GM19351 (cell line): ENCODE results near the gene ZSCAN31.
A peak's percentile ranks its signal among the peaks of the same experiment; 100 is the strongest.
"Not testable (repeated sequence)": the region's sequence is repeated elsewhere in the genome, so short reads cannot be mapped to it uniquely, and the experiment has no call there.

Source experiments
- ATAC-seq: cut with Tn5 transposase; IDR thresholded peaks from one replicate; pipeline ENCODE4 v1.9.1; 2021; ENCODE audit warnings: mild to moderate bottlenecking, moderate library complexity; ENCODE audit not compliant: unreplicated experiment

The ZSCAN31 gene

DNA sequence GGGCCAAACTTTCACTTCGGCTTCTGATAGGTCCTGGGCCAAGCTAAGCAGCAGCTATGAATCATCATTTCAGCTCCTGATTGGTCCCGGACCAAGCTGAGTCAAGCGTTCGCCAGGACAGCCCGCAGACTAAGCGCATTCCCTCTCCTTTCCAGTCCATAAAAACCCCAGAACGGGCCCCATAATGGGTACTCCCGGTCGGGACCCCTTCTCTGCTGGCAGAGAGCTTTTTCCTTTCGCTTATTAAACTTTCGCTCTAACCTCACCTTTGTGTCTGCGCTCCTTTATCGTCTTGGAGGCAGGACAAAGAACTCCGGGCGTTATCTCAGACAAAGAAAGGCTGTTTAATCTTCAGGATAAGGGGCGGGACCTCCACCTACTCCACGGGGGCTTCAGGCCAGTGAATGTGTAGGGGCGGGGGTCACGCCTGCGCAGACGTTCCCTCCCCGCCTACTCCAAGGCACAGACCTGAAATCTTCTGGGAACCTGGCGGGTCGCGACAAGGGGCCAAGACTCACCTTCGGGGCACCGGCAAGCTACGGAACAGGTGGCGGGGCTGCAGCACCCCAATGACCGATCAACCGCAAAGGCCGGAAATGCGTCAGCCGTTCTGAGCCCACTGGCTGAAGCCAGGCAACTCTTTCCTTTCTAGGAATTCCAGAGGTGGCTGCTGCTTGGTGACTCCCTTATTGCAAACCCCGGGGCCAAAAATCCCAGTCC lies at the start of gene ZSCAN31:
Gene ZSCAN31, minus strand, starts transcription at position 585 of the 720 bp plus-strand sequence. CDS start 6,465 bp downstream, outside the sequence.
- ATAC-seq: peak; percentile 86

DNA sequence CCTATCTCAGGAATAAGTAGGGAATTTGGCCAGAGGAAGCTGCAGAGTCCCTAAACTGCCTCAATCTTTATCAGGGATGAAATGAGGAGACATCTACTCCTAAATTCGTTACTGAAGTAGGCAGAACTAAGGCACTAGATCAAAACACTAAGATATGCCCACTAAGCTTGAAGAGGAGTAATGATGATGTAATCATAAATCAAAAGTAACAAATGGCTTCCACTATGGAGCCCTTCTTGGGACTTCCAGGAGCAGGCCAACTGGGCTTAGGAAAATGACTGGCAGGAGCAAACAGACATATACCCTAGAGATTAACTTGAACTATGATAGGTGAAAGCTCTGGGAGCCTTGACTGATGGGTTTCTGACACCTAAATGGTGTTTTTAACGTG lies 48.2 kb upstream of the ZSCAN31 start:
- no peak for ATAC-seq

DNA sequence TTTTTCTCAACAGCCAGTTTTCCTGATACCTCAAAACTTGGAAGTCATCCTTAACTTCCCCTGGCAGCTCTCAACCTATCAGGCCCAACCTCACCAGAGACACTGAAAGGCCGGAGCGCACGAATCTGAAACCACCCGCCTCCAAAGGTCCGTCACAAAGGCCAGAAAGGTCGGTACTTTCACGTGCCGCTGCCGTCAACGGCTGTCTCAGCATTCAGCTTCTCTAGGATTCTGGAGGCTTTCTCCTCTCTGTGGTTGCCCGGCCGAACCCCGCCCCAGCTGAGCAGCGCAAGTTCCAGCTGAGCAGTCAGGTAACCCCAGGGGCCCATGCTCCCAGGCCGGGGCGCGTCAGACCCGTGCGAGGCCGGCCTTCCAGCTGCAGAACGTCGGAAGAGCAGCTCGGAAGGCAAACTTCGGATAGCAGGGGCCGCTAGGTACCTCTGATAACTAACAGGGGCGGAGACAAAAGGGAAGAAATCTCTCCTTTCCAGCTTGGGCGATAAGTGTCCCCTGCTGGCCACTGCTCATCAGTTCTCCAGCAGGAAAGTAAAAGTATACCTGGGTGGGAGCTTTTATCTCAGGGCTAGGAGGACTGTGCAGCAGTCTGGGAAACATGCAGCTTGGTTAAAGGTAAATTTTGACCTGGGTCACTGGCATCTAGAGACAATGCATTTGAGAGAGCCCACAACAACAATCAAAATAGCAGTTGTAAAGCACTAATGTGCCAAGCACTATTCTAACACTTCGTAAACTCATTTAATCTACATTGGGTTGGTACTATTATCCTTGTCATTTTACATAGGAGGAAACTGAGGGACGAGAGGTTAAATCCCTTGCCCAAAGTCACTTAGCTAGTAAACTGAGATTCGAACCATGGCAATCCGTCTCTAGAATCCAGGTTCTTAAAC lies 47.5 kb upstream of the ZSCAN31 start:
- ATAC-seq: peak; percentile 91

DNA sequence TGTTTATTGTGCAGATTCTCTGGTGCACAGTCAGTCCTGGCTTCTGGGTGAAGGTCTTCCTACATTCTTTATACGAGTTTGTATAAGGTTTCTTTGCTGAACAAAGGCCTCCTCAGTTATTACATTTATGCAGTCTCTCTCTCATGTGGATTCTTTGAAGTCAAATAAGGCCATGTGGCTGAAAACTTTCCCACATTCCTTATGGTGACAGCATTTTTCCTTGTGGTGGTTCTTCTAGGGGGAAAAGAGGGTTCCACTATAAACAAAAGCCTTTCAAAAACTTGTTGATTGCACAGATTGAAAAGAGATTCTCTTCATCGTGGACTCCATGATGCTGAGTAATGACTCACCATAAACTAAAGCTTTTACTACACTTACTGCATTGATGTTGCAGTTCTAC lies 44.4 kb upstream of the ZSCAN31 start:
- ATAC-seq: no peak

DNA sequence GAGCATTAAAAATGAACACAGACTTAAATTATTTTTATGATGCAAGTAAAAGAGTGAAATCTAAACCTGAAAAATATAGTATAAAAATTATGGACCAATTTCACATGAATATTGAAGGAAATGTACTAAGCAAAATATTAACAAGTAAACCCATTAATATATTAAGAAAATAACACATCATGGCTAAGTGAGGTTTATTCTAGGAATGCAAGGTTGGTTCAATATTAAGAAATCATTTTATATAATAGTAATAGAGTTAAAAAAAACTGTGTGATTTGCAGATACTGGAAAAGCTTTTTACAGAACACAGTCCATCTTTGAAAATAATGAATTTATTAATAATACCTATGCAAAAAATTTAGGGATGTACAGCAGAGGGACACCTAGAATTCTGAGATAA lies 42.7 kb upstream of the ZSCAN31 start:
- ATAC-seq: no peak

DNA sequence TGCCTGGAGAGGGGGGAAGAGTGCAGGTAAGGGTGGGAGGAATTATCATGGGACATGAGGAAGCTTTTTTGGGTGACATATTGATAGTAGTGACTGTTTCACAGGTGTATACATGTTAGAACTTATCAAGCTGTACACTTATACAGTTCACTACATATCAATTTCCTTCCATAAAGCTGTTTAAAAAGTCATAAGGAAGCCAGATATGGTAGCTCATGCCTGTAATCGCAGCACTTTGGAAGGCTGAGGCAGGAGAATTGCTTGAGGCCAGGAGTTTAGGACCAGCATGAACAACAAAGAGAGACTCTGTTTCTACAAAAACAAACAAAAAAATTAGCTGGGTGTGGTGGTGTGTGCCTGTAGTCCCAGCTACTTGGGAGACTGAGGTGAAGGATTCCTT lies 41.9 kb upstream of the ZSCAN31 start:
- ATAC-seq: no peak

DNA sequence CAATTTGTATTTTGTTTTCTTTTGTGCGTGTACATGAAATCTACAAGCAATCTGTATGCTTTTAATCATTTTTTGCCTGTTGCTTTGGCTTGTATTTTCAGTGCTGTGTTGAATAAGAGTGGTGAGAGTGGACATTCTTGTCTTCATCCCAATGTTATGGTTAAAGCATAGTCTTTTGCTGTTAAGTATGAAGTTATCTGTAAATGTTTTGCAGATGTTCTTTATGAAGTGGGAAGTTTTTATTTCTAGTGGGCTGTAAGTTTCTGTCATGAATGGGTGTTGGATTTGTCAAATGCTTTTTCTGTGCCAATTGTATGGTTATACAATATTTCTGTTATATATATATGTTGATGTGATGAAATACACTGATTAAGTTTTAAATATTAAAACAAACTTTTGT lies 38.0 kb upstream of the ZSCAN31 start:
- ATAC-seq: no peak

DNA sequence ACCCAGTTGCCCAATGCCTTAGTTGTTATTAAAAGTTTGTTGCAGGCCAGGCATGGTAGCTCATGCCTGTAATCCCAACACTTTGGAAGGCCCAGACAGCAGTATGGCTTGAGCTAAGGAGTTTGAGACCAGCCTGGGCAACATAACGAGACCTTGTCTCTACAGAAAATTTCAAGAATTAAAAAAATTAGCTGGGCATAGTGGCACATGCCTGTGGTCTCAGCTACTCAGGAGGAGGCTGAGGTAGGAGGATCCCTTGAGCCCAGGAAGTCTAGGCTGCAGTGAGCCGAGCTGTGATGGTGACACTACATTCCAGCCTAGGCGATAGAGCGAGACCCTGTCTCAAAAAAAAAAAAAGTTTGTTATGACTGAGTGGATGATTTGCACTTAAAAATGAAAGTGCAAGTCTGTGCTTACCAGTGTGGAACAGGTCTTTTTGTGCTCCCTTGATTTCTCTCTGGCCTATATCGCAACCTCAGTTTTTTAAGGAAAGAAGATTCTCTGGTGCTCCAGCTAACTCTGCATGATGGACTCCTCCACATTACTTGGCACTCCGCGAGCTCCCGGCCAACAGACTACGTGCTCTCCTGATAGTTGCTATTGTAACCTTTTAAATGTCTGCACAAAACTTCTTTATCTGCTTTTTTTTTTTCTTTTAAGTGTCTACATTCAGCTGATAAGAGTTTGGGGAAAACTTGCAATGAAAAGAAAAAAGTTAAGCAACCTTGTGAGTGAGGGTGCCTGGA lies 35.9 kb upstream of the ZSCAN31 start:
- ATAC-seq: peak; percentile 76

DNA sequence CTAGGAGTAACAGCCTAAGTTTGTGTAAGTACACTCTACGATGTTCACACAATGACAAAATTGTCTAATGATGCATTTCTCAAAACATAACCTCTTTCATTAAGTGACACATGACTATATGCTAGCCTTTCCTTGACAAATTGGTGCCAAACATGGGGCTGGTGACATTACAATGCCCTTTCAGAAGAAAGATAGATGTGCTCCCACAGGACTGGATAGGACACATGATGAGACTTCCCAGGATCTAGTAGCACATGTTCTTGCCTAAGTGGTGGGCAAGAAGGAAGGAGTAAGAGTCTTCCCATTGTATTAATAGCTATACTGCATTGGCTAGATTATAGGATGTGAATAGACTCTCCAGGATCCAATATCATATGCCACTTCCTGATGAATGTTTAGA lies 35.3 kb upstream of the ZSCAN31 start:
- ATAC-seq: no peak

DNA sequence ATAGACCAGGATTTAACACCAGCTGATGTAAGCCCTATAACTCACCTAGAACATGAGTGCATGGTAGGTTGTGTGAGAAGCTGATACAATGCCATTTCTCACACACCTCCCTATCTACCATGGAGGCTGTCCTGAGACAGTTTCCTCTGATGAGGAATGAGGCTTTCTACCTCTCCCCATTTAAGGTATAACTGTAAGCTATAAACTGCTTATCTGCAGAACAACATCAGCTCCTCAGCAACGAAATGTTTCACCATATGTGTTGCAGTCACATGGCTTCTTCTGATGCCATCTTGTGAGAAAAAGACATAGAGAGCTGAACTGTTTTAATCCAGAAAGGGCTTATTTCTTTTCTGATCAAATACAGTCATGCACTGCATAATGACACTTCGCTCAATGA lies 34.5 kb upstream of the ZSCAN31 start:
- no peak for ATAC-seq

DNA sequence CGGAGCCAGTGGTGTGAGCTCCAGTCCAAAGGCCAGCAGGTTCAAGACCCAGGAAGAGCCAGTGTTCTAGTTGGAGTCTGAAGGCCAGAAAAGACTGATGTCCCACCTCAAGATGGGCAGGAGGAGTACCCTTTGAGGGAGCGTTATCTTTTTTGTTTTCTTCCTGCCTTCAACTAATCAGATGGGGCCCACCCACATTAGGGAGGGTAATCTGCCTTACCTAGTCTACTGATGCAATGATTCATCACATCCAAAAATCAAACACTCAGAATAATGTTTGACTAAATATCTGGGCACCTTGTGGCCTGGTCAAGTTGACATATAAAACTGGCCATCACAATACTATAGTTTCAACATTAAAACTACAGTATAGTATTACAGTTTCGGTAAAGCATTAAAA lies 33.5 kb upstream of the ZSCAN31 start:
- ATAC-seq: no peak

DNA sequence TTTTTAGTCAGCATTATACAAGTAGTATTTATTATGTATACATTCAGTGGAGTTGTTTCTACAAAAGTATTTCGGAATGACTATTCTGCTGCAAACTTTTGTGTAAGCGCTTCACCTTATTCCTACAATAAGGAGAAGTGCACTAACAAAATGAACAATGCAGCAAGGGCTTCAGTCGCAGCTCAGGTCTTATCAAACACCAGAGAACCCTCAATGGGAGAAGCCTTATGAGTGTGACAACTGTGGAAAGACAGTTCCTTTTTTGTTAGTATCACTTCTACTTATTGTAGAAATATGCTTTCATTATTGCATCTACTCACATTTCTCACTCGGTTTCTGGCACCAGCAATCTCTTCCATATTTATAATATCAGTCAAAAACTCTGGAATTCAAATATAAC lies 32.6 kb upstream of the ZSCAN31 start:
- peak; percentile 81 for ATAC-seq

DNA sequence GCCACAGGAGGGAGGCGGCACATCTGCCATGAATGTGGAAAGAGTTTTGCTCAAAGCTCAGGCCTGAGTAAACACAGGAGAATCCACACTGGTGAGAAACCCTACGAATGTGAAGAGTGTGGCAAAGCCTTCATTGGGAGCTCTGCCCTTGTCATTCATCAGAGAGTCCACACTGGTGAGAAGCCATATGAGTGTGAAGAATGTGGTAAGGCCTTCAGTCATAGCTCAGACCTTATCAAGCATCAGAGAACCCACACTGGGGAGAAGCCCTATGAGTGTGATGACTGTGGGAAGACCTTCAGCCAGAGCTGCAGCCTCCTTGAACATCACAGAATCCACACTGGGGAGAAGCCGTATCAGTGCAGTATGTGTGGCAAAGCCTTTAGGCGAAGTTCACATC lies 29.6 kb upstream of the ZSCAN31 start:
- ATAC-seq: not testable (repeated sequence)

DNA sequence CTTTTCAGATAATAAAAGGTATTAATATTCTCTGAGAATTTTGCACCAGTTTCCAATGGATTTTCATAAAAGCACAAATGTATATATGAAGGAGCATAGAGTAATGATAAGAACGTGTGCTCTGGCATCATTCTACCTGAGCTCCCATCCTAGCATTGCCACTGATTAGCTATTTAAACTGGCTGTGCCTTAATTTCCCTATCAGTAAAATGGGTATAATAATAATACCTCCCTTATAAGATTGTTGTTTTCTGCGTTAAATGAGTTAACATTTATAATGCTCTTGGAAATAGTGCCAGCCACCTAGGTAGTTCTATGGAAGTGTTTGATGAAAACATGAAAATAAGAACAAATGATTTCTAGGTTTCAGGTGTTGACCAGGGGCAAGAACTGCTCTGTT lies 25.0 kb upstream of the ZSCAN31 start:
- ATAC-seq: no peak

DNA sequence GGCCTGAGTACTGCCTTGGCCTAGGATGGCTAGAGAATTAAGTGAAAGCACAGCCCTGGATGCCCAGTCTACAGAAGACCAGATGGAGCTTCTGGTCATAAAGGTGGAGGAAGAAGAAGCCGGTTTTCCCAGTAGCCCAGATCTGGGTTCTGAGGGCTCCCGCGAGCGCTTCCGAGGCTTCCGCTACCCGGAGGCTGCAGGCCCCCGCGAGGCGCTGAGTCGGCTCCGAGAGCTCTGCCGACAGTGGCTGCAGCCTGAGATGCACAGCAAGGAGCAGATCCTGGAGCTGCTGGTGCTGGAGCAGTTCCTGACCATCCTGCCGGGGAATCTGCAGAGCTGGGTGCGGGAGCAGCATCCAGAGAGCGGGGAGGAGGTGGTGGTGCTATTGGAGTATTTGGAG lies 23.6 kb upstream of the ZSCAN31 start:
- ATAC-seq: not testable (repeated sequence)

DNA sequence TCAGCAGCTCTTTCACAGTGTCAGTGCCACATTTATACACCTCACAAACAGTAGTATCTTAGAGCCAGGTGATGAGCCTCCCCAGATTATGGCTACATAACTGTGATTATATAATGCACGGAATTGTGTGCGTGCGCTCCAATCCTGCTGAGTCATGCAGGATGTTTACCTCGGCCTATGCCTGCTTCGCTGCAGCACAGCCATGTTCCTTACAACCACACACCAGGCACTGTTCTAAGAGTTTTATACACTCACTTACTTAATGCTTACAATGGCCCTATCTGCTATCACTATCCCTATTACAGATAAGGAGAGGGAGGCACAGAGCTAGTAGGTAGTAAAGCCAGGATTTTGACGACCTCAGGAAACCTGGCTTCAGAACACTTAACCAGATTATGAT lies 21.1 kb upstream of the ZSCAN31 start:
- ATAC-seq: no peak

DNA sequence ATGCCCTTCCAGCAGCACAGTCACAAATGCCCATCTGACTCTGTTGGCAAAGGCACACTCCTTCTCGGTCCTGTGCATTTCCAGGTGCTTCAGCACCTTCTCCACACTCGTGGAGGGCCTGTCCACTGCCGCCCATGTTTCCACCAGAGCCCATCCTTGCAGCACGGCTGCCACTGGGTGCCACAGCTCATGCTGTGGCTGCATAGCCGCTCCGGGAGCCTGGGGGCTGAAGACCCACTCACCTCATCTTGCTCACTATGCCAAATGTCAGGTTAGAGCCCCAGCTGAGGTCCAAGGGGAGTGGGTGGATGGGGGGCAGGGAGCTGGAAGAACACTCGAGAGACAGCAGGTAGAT lies 20.7 kb upstream of the ZSCAN31 start:
- ATAC-seq: no peak

DNA sequence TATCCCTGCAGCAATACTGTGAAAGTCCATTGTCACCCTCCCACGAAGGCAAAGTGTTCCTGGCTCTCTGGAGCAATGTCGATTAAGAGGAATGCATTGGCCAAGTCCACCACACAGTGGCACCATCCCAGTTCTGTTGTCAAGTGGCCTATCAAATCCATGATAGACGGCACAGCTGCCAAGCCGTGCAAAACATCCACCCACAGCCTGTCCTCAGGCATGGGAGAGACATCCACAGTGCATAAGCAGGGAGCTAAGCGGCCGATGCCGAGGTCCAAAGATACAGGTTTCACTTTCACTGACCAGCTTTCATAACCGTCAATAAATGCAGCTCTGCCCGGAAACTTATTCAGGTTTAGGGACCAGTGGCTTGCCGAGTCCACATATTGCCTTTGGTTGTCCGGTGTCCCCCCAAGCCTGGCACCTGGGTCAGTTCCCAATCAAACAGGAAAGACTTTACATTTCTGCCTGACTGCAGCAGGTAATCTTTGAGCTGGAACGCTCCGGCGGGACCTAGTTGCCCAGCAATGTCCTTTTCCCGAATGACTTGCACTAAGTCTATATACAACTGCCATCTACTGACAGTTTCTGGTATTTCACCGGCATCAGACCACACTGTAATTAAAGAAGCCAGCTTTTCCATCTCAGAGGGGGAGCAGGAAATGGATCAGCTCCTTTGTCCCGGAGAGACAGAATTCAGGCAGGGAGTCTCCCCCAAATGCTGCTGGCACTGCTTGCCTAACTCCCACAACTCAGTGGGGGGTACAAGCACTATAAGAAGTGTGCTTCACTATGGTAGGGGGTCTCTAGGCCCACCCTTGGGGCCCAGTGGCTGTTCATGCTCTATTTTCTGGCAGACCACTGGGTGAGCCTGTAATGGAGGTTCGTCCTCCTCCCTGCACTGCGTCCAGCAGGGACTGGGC lies 20.1 kb upstream of the ZSCAN31 start:
- ATAC-seq: peak; percentile 74

DNA sequence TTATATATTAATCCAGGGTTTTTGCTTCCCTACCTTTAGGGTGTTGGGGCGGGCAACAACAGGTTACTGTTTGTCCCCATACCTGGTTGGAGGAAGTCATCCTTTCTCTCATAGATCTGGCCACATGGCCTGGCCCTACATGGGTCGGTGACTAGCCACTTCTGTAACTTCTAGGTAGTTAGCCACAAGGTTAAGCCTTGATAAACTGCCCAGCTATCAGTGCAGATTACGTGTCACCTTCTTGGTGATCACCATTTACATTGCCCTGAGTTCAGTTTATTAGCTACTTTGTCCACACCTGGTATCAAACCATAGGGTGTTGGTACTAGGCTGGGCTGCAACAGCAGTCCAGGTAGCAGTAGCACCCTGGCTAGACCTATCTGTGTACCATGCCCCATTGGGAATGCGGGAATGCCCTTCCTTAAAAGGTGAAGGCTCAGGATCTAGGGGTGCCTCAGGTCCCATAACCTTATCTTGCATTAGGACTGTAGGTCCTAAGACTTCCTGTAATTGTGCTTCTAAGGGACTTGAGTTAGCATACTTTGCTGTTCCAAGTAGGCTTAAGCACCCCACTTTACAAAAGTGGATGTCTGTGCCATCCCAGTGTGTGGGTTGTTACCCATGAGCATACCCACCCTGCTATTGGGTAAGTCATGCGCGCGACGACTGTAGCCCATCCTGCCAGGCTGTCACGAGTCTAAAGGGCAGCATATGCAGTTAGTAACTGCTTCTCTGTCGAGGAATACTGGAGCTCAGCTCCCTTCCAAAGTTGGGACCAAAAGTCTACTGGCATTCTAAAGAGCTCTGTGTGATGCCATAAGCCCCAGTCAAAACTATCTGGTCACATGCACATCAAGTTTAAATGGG lies 19.0 kb upstream of the ZSCAN31 start:
- no peak for ATAC-seq
